Peyer's patch (tissue), 4 donors: Measurements from ENCODE around the gene AHR. TPM values are rescaled to one million over a fixed set of nuclear protein-coding genes. Genes with fewer than 3 reads are reported as not detected.
A peak's percentile ranks its signal among the peaks of the same experiment; 100 is the strongest.

Experiments
- DNase-seq, 3 donors: peaks; one replicate each; pipeline ENCODE4 v3.0.0-alpha.2; 2017 to 2019
- H3K27ac ChIP-seq, 4 donors: fragments of 200-600 bp; sonication (generic); one replicate each; pipeline ENCODE4 v1.5.1; 2016 to 2019
- H3K27me3 ChIP-seq, 2 donors: fragments of 200-600 bp; sonication (generic); one replicate each; pipeline ENCODE4 v1.5.1; 2019
- H3K36me3 ChIP-seq, 3 donors: fragments of 200-600 bp; sonication (generic); one replicate each; pipeline ENCODE4 v1.5.1; 2016 to 2019
- H3K4me1 ChIP-seq, 4 donors: fragments of 200-600 bp; sonication (generic); one replicate each; pipeline ENCODE4 v1.5.1; 2016 to 2019
- H3K4me3 ChIP-seq, 4 donors: fragments of 200-600 bp; sonication (generic); 1 replicate in 3 of 4; 2 replicates in 1 of 4; pipeline ENCODE4 v1.5.1; 2016 to 2019; ENCODE audit warnings: mild to moderate bottlenecking in 1 of 4
- H3K9me3 ChIP-seq, 4 donors: fragments of 200-600 bp; sonication (generic); one replicate each; pipeline ENCODE4 v1.5.1; 2016 to 2019; ENCODE audit warnings: mild to moderate bottlenecking in 1 of 4
- CTCF ChIP-seq, 6 experiments: fragments of 450-650 bp in 4 of 6; fragments of 200-600 bp in 2 of 6; sonication (generic) in 1 of 6; IDR thresholded peaks; one replicate each; pipeline ENCODE4 v1.5.1; 2017 to 2019; ENCODE audit warnings: antibody characterized with exemption in 6 of 6, mild to moderate bottlenecking in 3 of 6, moderate library complexity in 1 of 6
- POLR2A ChIP-seq, 2 donors: fragments of 450-650 bp; IDR thresholded peaks; one replicate each; pipeline ENCODE4 v1.5.1; 2017; ENCODE audit warnings: antibody characterized with exemption in 2 of 2, mild to moderate bottlenecking in 2 of 2, moderate library complexity in 2 of 2
- total RNA-seq, 4 donors: library from RNA; depleted of rRNA; stranded (reverse); fragments of >200 nt; gene quantifications; one replicate each; pipeline ENCODE4 v1.1.0, GENCODE V29; 2016

Gene AHR
- total RNA-seq, 4 donors from 2014 or later: 24.3 to 110 (median 39.4) TPM

GRCh38 chr7:17269341-17270221 lies 28.9 kb upstream of the AHR start:
- Histone ChIP-seq H3K4me3 (no peak overlapping the region), H3K27ac (no peak overlapping the region), H3K27me3 (no peaks in the 10 kb centered on the region), H3K36me3 (no peaks in the 10 kb centered on the region), H3K4me1 (no peaks in the 10 kb centered on the region), H3K9me3 (peaks cover 0 to 22% (median 2%) of the 10 kb centered on the region in 4 donors)
- TF ChIP-seq POLR2A (IDR thresholded peaks at IDR 0.05) (no peak), CTCF (IDR thresholded peaks at IDR 0.05) (no peak)
- DNase-seq: no peak

- H3K4me1 ChIP-seq: no peaks in the 10 kb centered on the region
- no peak overlapping the region for H3K27ac ChIP-seq
- H3K4me3 ChIP-seq: no peak overlapping the region
- peaks cover 0 to 11% (median 2%) of the 10 kb centered on the region in 4 donors for H3K9me3 ChIP-seq
- no peaks in the 10 kb centered on the region for H3K27me3 ChIP-seq
- TF ChIP-seq POLR2A (IDR thresholded peaks at IDR 0.05): no peak
- no peak for TF ChIP-seq CTCF (IDR thresholded peaks at IDR 0.05)
- no peaks in the 10 kb centered on the region for H3K36me3 ChIP-seq
- DNase-seq: no peak
These were observed 23.8 kb upstream of the AHR start for GRCh38 chr7:17274551-17275245.

- Histone ChIP-seq H3K27me3 (no peaks in the 10 kb centered on the region), H3K36me3 (no peaks in the 10 kb centered on the region), H3K4me3 (no peak overlapping the region), H3K4me1 (no peaks in the 10 kb centered on the region), H3K9me3 (no peaks in the 10 kb centered on the region), H3K27ac (peak overlapping the region in 1 of 4 donors; percentile 45)
- TF ChIP-seq POLR2A (IDR thresholded peaks at IDR 0.05) (no peak), CTCF (IDR thresholded peaks at IDR 0.05) (no peak)
- no peak for DNase-seq
These were observed 22.4 kb upstream of the AHR start for GRCh38 chr7:17275749-17276671.

GRCh38 chr7:17279061-17279460 lies 19.4 kb upstream of the AHR start:
- Histone ChIP-seq H3K4me3 (no peak overlapping the region), H3K27me3 (no peaks in the 10 kb centered on the region), H3K27ac (no peak overlapping the region)

More at GRCh38 chr7:17279061-17279460, 19.4 kb upstream of the AHR start:
- TF ChIP-seq POLR2A (IDR thresholded peaks at IDR 0.05) (no peak), CTCF (IDR thresholded peaks at IDR 0.05) (no peak)
- DNase-seq: no peak
- Histone ChIP-seq H3K4me1 (no peaks in the 10 kb centered on the region), H3K9me3 (no peaks in the 10 kb centered on the region), H3K36me3 (no peaks in the 10 kb centered on the region)
